HG02938 (cell line): ENCODE measurements around the gene TLE2.
"Not testable (repeated sequence)": the region's sequence is repeated elsewhere in the genome, so short reads cannot be mapped to it uniquely, and the experiment has no call there.

ENCODE experiments used
- ATAC-seq: cut with Tn5 transposase; IDR thresholded peaks from one replicate; pipeline ENCODE4 v1.9.1; 2021; ENCODE audit warnings: mild to moderate bottlenecking, moderate library complexity; ENCODE audit not compliant: unreplicated experiment

Gene TLE2

DNA sequence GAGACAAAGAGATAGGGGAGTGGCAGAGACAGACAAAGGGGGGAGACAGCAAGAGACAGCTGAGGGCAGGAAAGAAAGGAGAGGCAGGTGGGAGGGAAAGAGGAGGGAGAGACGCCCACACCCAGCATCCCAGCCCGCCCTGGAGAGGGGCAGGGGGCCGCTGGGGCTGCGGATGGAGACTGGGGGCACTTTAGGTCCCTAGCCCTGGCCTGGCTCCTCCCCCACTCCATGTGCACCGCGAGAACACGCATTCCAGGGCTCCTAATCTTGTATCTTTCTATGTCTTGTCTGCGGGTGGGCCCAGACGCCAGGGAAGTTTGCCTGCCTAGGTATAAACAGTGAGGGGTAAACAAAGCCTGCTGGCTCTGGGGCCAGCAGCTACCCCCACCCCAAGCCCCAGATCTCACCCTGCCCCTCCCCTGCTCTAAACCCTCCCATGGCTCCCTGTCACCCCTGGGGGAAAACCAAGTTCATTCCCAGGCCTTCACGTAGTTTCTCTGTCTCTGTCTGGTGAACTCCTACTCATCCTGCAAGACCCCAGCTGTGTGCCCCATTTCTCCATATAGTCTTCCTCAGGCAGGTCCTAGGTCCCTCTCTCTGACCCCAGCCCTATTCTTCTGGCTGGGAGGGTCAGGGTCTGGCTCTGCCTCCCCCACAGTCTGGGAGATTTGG, 27.5 kb upstream of the TLE2 start:
- no peak for ATAC-seq

DNA sequence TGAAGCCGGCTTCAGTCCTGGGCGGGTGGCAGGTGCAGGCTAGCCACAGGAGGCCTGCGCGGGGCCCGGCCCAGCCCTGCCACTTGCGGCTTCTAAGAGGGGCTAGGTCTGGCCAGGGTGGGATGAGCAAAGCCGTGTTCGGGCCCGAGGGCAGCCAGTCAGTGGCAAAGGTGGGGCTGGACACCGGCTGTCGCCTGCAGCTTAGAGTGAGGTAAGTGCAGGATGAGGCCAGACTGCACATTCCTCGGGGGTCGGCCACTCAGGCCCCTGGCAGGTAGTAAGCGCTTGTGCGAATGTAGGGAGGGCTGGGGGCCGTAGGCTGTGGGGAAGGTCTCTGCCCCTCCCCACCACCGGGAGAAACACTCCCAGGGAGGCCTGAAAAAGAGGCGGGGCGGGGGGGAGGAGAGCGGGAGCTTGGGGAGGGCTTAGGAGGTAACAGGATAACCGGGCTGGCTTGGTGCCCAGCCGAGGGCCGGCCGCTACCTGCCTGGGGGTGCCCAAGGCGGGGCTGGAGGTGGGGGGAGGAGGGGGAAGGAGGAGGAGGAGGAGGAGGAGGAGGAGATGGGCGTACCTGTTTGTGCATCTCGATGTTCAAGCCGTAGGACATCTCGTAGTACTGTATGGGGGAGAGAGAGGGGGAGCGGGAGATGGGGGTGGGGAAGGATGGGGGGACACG, 26.8 kb upstream of the TLE2 start:
- ATAC-seq: no peak

DNA sequence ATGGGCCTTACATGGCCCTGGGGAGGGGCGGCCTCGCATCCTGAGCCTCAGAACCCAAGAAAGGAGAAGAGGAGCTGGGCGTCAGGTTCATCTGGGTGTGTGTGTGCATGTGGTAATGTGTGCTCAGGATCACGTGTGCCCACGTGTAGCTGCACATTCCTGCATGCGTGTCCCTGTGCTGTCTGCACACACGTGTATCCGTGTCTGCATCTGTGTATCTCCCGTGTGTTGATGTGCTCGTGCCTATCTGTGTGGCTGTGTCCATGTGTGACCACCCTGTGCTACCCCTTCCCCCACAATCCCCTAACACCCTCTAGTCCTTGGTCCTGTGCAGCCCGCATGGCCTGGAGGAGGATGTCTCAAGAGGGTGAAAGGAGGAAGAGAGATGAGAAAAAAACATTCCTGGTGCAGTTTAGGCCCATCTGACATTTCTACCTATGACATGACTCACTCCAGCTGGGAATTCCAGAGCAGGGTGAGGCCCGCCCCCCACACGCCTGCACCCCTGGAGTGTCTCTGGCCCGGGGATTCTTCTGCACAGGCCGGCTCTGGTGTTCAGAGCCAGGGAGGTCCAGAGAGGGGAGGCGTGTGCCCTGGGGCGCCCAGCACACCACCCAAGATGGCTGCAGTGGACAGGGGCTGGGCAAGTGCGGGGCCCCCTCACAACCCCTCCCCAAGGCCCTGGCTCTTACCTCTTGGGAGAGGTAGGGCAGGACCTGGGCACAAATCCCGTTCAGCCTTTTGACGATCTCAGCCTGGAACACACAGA, 26.1 kb upstream of the TLE2 start:
- no peak for ATAC-seq

DNA sequence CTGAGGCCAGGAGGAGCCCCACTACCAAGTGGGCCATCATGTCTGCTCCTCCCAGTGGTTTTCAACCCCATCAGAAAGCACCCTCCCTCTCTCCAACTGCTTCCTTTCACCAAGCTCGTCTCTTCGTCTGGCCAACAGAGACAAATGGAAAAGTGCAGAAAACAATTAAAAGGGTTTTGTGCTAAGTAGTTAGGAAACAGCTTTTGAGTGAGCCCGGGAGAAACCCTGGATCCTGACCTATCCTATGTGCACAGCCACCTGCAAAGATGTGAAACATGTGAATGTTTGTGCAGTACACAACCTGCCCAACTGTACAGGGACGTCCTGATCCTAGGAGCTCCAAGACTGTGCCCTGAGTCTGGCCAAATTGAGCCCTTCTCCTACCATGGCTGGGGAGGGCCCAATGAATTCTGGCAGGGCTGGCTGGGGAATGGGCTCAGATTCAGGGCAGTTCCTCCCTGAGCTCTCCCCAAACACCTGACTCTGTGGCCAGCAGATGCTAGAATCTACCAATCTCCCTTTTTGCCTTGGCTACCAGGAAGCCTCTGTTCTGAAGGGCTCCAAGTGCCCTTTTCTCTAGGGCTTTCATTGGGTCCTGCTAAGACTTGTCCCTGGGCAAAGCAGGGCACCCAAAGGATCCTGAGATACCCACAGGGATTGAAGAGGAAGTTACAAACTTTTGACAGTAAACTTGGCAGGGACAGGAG, 25.3 kb upstream of the TLE2 start:
- ATAC-seq: no peak

DNA sequence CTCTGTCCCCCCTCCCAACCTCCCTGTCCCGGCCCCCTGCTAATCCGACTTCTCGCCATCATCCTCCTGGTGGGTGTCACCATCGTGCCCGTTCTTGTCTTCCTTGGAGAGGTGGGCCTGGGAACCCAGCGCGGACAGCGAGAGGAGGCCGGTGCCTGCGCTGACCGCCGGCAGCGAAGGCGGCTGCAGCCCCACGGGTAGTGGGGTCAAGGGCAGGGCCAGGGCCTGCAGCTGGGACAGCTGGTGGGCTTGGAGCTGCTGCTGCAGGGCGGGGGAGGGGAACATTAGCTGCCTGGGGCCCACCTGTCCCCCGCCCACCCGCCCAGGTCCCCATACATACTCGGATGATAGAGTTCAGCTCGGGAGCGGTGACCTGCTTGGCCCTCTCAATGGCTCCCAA, 24.7 kb upstream of the TLE2 start:
- no peak for ATAC-seq

DNA sequence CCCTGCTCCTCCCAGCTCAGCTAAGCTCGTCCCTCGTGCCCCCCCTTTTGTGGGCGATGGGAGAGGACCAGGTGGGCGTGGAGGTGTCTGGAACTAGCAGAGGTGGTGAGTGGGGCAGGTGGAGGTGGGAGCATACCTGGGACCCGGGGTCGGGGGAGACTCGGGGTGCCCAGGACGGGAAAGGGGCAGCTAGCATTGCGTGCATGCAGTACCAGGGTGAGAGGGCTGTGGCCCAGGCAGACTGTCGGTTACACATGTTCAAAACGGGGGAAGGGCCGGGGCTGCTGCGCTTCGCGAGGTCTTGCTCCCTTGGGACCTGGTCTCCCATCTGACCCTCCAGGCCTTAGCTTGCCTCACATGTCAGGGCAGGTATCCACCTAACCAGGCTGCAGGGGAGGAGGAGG, 24.1 kb upstream of the TLE2 start:
- ATAC-seq: no peak

DNA sequence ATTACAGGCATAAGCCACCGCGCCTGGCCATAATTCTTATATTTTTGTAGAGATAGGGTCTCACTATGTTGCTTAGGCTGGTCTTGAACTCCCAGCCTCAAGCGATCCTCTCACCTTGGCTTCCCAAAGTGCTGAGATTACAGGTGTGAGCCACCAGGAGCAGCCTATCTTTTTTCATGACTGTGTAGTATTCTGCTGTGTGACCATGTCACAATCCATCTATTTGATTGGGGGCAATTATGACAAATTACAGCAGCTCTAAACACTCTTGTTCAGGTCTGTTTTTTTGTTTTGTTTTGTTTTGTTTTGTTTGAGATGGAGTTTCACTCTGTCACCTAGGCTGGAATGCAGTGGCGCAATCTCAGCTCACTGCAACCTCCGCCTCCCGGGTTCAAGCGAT, 20.9 kb upstream of the TLE2 start:
- not testable (repeated sequence) for ATAC-seq

DNA sequence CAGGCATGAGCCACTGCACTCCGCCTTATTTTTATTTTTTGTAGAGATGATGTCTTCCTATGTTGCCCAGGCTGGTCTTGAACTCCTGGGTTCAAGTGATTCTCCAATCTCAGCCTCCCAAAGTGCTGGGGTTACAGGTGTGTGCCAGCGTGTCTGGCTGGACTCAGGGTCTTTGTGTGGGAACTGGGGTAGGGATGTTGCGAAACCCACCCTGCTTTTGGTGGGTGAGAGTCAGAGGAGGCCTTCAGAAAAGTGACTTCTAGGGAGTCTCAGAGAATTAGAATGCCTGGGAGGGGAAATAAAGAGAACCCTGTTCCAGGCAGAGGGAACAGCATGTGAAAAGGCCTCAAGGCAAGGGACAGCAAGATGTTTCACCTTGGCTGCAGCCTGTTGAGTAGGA, 20.0 kb upstream of the TLE2 start:
- no peak for ATAC-seq

DNA sequence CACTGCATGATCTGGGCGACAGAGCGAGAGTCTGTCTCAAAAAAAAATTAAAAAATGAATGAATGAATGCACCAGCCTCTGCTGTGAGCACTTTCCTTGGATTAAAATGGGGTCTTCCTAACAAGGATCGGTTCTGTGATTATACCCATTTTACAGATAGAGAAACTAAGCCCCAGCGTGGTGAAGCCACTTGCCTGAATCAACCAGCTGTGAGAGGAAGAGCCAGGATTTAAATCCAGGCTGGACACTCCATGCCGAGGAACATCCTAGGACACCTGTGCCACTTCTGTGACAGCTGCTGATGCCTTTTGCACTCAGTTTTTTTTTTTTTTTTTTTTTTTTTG, 19.1 kb upstream of the TLE2 start:
- ATAC-seq: no peak

DNA sequence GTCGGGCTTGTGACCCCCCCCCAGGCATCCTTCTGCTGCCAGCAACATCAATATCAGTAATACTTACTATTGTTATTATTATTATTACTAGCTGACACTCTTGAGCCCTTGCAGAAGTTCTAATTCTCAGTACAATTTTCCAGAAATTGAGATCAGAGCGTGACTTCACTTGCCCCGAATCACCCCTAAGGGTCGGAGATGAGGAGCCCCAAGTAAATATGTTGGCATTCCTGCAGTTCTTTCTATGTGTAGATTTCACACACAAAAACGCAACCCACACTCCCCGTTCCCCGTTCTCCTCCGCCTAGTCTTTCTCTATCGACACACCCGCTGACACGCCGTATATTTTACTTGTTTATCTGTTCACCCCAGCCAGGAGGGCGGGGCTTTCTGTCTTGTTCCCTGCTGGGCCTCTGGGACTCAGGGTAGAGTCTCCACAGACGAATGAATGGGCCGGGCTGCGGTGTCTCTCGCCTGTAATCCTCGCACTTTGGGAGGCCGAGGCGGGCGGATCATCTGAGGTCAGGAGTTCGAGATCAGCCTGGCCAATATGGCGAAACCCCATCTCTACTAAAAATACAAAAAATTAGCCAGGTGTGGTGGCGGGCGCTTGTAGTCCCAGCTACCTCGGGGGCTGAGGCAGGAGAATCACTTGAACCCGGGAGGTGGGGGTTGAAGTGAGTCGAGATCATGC, 18.6 kb upstream of the TLE2 start:
- ATAC-seq: no peak

DNA sequence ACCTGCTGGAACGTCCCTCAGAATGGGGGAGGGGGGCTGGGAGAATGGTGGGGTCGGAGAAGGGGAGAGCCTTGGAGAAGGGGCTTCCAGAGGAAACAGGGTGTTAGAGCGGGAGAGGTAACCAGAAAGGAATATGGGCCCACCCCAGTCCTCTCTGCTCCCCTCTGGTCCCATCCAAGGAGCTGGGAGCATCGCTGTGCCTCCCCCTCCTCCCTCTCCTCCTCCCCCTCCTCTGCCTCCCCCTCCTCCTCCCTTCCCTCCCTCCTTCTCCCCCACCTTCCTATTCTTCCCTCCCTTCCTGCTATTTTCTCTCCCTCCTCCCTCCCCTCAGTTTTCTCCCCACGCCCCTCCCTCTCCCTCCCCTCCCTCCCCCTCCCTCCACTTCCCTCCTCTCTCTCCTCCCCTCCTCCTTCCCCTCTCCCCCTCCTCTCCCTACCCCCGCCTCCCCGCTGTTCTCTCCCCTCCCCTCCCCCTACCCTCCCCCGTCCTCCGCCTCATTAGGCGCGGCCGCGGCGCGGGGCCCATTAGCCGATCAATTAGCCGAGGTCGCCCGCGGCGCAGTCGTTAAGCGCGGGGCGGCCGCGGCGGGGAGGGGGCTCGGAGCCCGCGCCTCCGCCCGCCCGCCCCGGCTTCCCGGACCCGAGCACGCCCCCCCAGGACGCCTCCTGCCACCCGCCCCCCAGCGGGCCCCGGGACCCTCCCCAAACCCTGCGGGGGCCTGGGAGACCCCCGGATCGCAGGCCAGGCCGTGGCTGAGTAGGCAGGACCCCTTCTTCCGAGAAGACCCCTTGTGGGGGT, 17.8 kb upstream of the TLE2 start:
- no peak for ATAC-seq

DNA sequence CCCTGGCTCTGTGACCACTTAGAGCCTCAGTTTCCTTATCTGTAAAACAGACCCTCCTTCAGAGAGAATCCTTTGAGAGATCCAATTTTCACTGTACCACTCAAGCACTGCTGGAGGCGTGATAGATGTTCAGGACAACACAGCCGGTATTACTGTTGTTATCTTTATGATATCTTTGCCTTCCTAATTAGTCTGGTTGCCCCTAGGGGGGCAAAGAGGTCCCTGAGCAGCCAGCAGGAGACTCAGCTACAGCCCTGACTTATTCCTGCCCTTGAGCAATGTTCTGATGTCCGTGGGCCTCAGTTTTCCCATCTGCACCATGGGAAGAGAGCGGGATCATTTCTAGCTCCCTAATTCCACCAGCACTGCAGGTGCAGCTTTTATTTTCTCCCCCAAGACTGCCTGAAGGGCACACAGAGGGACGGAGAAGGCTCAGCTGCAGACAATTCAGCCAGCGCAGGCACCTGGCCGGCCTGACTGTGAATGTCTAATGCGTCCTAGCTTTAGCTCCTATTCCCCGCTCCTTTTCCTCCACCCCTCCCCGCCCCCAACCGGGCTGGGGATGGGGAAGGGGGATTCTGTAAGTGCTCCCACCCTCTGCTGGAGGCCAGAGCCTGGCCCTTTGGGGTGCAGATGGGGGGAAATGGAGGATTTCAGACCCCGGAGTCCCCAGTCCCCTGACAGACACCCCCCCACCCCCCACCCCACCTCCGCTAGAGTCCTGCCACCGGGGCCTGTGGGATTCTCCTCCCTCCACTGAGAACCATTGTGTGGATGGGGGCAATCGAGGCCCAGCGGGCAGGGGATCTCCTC, 17.0 kb upstream of the TLE2 start:
- ATAC-seq: no peak

DNA sequence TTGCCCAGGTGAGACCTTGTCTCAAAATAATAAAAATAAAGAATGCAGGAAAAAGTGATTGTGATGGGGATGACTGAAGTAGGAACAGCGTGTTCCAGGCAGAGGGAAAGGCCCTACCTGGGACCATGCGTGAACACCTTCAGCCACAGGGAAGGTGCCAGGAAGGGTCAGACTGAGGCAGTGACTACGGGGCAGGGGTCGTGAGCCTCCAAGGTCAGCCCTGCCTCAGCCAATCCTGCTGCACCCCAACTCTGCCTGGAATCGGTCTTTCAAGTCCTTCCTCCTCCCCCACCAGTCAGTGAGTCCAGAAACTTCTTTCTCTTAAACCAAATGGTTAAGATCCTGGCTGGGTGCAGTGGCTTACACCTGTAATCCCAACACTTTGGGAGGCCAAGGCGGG, 16.1 kb upstream of the TLE2 start:
- no peak for ATAC-seq

DNA sequence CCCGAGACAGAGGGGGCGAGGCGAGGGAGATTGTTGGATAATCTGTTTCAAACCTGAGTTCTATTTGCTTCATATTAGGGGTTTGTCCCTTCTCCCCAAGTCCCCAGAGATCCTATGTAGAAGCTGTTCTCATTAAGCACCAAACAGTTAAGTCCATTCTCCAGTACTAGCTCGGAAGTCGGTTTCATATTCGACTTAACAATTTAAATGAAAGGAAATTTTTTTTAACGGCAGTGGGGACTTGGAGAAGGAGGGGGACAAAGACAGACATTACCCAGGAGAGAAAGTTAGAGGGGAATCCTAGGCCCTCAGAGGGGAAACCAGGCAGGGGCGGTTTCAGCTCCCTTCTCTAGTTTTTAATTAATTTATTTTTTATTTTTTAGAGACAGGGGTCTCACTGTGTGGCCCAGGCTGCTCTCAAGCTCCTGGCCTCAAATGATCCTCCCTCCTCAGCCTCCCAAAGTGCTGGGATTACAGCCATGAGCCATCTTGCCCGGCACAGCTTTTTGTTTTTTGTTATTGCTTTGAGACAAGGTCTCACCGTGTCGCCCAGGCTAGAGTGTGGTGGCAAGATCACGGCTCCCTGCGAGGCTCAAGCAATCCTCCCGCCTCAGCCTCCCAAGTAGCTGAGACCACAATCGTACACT, 13.7 kb upstream of the TLE2 start:
- ATAC-seq: no peak

DNA sequence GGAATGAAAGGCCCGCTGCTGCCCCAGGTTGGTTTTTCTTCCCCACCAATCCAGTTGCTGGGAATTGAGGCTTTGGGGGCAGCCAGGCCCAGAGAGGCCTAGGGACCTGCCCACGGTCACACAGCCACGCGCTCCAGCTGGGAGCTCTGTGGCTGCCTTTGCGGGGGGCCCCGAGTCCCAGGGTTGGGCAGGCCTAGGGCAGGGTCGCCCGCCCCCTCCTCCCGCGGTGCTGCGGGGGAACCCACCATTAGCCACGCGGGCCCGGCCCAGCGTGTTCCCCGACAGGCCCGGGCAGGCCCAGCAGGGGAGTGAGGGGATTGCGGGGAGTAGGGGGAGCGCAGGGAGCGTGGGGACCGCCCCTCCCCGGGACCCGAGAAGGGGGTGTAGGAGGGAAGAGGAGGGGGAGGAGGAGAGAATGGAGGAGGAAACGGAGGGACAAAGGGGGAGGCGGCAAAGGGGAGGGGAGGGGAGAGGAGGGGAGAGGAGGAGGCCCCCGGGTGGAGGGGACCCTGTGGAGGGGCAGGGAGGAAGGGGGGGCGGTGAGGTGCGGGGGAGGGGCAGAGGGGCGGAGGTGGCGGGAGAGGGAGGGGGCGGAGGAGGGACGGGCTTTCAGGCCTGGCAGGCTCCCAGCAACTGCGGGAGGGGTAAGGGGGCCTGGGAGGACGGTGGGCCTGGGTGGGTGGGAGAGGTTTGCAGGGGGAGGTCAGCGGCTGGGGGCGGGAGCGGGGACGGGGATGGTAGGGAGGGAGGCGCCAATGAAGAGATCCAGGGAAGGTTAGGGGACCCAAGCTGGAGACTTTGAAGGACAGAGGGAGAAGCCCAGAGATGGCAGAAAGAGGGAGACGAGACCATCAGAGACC, 12.9 kb upstream of the TLE2 start:
- ATAC-seq: no peak

DNA sequence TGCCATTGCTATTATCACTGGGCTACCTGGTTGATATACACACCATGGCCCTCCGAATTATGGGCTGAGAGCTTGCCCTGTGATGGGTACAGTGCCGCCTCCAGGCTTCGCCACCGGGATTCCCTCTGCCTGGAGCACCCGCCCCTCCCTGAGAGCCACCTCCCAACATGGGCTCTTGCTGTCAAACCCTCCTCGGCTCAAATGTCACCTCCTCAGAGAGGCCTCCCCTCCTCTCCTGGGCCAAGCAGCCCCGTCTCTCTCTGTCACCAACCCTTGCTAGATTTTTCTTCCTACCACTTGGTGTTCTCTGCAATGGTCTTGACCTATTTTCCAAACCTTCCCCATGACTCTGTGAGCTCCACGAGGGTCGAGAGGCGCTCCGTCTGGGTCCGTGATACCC, 12.2 kb upstream of the TLE2 start:
- no peak for ATAC-seq

DNA sequence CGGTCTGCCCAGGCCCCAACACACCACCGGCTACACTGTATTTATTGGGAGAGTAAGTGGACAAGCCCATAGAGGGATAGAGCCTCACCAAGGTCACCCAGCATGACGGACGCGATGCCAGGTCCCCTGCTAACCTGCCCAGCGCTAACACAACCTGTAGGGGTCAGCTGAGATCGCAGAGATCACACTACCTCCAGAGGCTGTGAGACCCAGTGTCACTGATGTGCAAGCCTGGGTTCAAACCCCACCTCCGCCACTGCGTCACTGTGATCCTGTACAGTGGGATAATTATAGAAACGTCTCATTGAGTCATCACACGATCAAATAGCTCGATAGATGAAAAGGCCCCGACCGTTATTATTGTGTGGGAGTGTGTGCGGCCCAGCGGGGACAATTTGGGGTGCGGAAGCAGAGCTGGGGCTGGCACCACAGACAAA, 10.6 kb upstream of the TLE2 start:
- no peak for ATAC-seq

DNA sequence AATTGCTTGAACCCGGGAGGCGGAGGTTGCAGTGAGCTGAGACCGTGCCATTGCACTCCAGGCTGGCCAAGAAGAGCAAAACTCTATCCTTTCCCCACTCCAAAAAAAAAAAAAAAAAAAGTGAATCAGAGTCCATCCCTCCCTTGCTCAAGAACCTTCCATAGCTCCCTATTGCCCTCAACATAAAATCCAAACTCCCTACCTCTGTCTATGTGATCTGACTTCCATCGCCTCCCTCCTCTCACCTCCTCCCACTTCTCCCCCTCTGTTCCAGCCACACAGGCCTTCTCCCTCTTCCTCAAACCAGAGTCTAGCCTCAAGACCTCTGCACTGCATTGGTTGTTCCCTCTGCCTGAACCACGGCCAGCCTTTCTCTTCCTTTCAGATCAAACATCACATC, 10.0 kb upstream of the TLE2 start:
- ATAC-seq: no peak
